ENCODE results near the gene SYMPK. TPM values are rescaled to one million over a fixed set of nuclear protein-coding genes. Genes with fewer than 3 reads are reported as not detected.
A peak's percentile ranks its signal among the peaks of the same experiment; 100 is the strongest.

Gene SYMPK
- polyA plus RNA-seq, 1 of the 3 experiments (the other 2 are of a cell fraction), result 92.7 TPM

DNA sequence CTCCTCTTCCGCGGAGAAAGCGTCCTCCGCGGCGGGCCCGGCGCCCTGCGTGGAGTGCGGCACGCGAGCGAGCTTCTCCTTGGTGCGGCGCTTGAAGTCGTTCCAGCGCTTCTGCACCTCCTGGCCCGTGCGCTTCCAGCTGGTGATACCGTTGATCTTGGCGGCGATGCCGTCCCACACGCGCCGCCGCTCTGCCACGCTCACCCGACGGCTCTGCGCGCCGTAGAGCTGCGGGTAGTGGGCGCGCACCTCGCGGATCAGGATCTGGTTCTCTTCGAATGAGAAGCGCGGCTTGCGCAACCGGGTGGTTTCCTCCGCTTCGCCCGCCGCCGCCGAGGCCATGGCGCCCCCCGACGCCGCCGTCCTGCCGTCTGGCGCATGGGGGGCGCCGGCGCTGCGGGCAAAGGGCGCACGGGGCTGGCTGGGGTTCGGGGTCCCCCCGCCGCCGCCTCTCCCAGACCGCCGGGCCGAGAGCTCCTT is 38.5 kb upstream of the SYMPK start:
- Histone ChIP-seq H3K27ac (ENCODE audit: low read depth in 2 of 2, low read length in 1 of 2) (no peak overlapping the region), H3K4me2 (peak overlapping the region; percentile 88), H3K36me3 (replicated peaks in 1 of 2; ENCODE audit: control insufficient read depth in 1 of 2, insufficient read depth in 2 of 2, low read length in 1 of 2) (peaks cover 3 to 20% of the 10 kb centered on the region in 2 experiments), H3K9me2 (no peaks in the 10 kb centered on the region), H3K9ac (peak overlapping the region; percentile 76; the same call in 1 of the 2 replicates), H3K9me3 (no peaks in the 10 kb centered on the region), H3K4me3 (ENCODE audit: low read depth in 2 of 2, low read length in 1 of 2) (peak overlapping the region; percentile 60 to 70), H3F3A (replicated peaks; ENCODE audit: insufficient read depth) (peaks cover 13% of the 10 kb centered on the region), H4K20me1 (ENCODE audit: insufficient read depth) (no peaks in the 10 kb centered on the region), H3K79me2 (ENCODE audit: insufficient read depth) (peaks cover 5% of the 10 kb centered on the region; the same call in 1 of the 2 replicates), H2AFZ (ENCODE audit: low read depth) (no peak overlapping the region), H3K4me1 (ENCODE audit: control insufficient read depth in 1 of 2, insufficient read depth in 2 of 2, low read depth in 1 of 2, low read length in 1 of 2) (peaks cover 0 to 8% of the 10 kb centered on the region in 2 experiments; a peak in 1 of 4 replicates), H3K27me3 (ENCODE audit: insufficient read depth) (no peaks in the 10 kb centered on the region)
- 48% methylated on average over 35 of the region's 69 CpGs for WGBS (ENCODE audit: low lambda C conversion rate)
- ChIA-PET CTCF (interaction anchor here (1.0 to 3.7 kb wide), 7 partner anchors 9 to 127 kb away, joined by 3 to 15 read pairs (median 7); partner anchors contain the start of genes FOXA3, IRF2BP1 and SYMPK), POLR2A (interaction anchor here (1.1 to 3.2 kb wide), 3 partner anchors 10 to 53 kb away, joined by 3 to 19 read pairs (median 6); partner anchors contain the start of gene IRF2BP1)
- DNase-seq, result peak; percentile 71
- TF ChIP-seq CHD2 (IDR thresholded peaks at IDR 0.05; ENCODE audit: low read length, partially characterized antibody) (no peak), CTCF (IDR thresholded peaks at IDR 0.05) (no peak), RFX5 (IDR thresholded peaks at IDR 0.05; ENCODE audit: low read length) (no peak), TAF1 (IDR thresholded peaks at IDR 0.05; ENCODE audit: borderline replicate concordance, low read depth, low read length) (no peak), EZH2phosphoT487 (IDR thresholded peaks at IDR 0.05; ENCODE audit: borderline replicate concordance, low read depth) (no peak)
- TF ChIP-seq, protein P1, sequence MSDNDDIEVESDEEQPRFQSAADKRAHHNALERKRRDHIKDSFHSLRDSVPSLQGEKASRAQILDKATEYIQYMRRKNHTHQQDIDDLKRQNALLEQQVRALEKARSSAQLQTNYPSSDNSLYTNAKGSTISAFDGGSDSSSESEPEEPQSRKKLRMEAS (IDR thresholded peaks at IDR 0.05; ENCODE audit: low read depth), result peak; percentile 22; the same call in 1 of the 2 replicates
- TF ChIP-seq, protein P2, sequence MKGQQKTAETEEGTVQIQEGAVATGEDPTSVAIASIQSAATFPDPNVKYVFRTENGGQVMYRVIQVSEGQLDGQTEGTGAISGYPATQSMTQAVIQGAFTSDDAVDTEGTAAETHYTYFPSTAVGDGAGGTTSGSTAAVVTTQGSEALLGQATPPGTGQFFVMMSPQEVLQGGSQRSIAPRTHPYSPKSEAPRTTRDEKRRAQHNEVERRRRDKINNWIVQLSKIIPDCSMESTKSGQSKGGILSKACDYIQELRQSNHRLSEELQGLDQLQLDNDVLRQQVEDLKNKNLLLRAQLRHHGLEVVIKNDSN (IDR thresholded peaks at IDR 0.05; ENCODE audit: borderline replicate concordance, low read depth), result no peak

DNA sequence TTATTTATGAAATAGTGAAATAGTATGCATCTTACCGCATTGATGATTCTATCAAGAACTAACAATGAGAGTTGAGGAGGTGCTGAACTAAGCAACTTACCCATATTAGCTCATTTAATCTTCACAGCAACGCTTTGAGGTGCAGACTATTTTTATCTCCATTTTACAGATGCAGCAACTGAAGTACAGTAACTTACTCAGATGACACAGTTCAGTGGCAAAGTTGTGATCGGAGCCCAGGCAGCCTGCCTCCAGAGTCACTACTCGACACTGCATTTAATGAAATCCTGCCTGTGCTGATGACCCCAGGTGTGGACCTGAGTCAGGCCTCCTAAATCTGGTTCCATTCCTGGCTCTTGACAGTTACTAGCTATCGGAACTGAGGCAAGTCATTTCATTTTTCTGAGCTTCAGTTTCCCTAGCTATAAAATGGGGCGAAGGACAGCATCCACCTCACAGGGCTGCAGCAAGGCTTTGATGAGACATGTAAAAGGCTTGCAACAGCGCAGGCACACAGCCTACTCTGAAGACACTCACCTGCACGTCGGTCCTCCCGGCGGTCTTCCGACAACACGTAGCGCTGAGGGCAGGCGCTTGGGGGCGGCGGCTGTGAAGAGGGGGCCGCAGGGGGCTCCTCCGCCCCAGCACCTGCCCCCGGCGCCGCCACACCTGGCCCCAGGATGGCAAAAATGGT is 37.9 kb upstream of the SYMPK start:
- Histone ChIP-seq H3K9ac (no peak overlapping the region), H3F3A (replicated peaks; ENCODE audit: insufficient read depth) (peaks cover 13% of the 10 kb centered on the region), H3K9me2 (no peaks in the 10 kb centered on the region), H2AFZ (ENCODE audit: low read depth) (no peak overlapping the region), H3K4me3 (ENCODE audit: low read depth in 2 of 2, low read length in 1 of 2) (peak overlapping the region; percentile 60 to 70), H3K27me3 (ENCODE audit: insufficient read depth) (no peaks in the 10 kb centered on the region), H3K9me3 (no peaks in the 10 kb centered on the region), H3K27ac (ENCODE audit: low read depth in 2 of 2, low read length in 1 of 2) (no peak overlapping the region), H3K79me2 (ENCODE audit: insufficient read depth) (peaks cover 5% of the 10 kb centered on the region; the same call in 1 of the 2 replicates), H4K20me1 (ENCODE audit: insufficient read depth) (no peaks in the 10 kb centered on the region), H3K4me1 (ENCODE audit: control insufficient read depth in 1 of 2, insufficient read depth in 2 of 2, low read depth in 1 of 2, low read length in 1 of 2) (peaks cover 0 to 8% of the 10 kb centered on the region in 2 experiments; a peak in 1 of 4 replicates), H3K36me3 (replicated peaks in 1 of 2; ENCODE audit: control insufficient read depth in 1 of 2, insufficient read depth in 2 of 2, low read length in 1 of 2) (peaks cover 3 to 20% of the 10 kb centered on the region in 2 experiments), H3K4me2 (peak overlapping the region; percentile 88)
- ChIA-PET CTCF (interaction anchor here (0.7 to 3.7 kb wide), 5 partner anchors 18 to 131 kb away, joined by 3 to 15 read pairs (median 7); partner anchors contain the start of genes FOXA3 and SYMPK), POLR2A (interaction anchor here (3.2 kb wide), 1 partner anchor 15 kb away, joined by 19 read pairs; the partner anchor contains the start of gene IRF2BP1)
- no peak for DNase-seq
- 92% methylated on average over 18 of the region's 22 CpGs for WGBS (ENCODE audit: low lambda C conversion rate)
- no peak for TF ChIP-seq CTCF (IDR thresholded peaks at IDR 0.05)
- TF ChIP-seq TEAD4 (IDR thresholded peaks at IDR 0.05; ENCODE audit: borderline replicate concordance, insufficient read depth), result no peak
- no peak for TF ChIP-seq NFIC (IDR thresholded peaks at IDR 0.05; ENCODE audit: borderline replicate concordance)
- no peak for TF ChIP-seq SIN3A (IDR thresholded peaks at IDR 0.05; ENCODE audit: borderline replicate concordance, low read depth, low read length)
- TF ChIP-seq, protein P3, sequence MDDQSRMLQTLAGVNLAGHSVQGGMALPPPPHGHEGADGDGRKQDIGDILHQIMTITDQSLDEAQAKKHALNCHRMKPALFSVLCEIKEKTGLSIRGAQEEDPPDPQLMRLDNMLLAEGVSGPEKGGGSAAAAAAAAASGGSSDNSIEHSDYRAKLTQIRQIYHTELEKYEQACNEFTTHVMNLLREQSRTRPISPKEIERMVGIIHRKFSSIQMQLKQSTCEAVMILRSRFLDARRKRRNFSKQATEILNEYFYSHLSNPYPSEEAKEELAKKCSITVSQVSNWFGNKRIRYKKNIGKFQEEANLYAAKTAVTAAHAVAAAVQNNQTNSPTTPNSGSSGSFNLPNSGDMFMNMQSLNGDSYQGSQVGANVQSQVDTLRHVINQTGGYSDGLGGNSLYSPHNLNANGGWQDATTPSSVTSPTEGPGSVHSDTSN (IDR thresholded peaks at IDR 0.05), result no peak
- no peak for TF ChIP-seq FOXM1 (IDR thresholded peaks at IDR 0.05; ENCODE audit: low read depth)
- no peak for TF ChIP-seq RXRA (IDR thresholded peaks at IDR 0.05; ENCODE audit: borderline replicate concordance, low read depth)
- no peak for TF ChIP-seq IRF3 (IDR thresholded peaks at IDR 0.05; ENCODE audit: low read depth, low read length)
- TF ChIP-seq RAD21 (IDR thresholded peaks at IDR 0.05; ENCODE audit: low read length), result no peak
- TF ChIP-seq JUND (IDR thresholded peaks at IDR 0.05), result no peak
- no peak for TF ChIP-seq ELF1 (IDR thresholded peaks at IDR 0.05)
- TF ChIP-seq TAF1 (IDR thresholded peaks at IDR 0.05; ENCODE audit: borderline replicate concordance, low read depth, low read length), result no peak
- TF ChIP-seq CHD2 (IDR thresholded peaks at IDR 0.05; ENCODE audit: low read length, partially characterized antibody), result no peak

Data from SK-N-SH (cell line).